G401.6 (cell line): ENCODE measurements around the gene BTRC.
A peak's percentile ranks its signal among the peaks of the same experiment; 100 is the strongest.
"Not testable (repeated sequence)": the region's sequence is repeated elsewhere in the genome, so short reads cannot be mapped to it uniquely, and the experiment has no call there.

Experiments used
- FAIRE-seq: peaks from 2 replicates; lab custom pipeline; 2012; peaks lifted over from hg19 to GRCh38; lab: Jason Lieb, UNC

Gene BTRC

GRCh38 chr10:101388676-101389276 lies 34.8 kb downstream of the BTRC start:
- peak; percentile 6 for FAIRE-seq

DNA sequence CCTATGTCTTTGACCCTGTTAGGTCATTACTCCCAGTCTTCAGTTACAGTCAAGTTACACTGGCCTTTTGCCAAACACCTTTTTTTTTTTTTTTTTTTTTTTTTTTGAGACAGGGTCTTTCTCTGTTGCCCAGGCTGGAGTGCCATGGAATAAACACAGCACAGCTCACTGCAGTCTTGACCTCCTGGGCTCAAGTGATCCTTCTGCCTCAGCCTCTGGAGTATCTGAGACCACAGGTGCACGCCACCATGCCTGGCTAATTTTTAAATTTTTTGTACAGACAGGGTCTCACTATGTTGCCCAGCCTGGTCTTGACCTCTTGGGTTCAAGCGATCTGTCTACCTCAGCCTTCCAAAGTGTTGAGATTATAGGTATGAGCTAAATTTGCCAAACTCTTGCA lies 35.6 kb downstream of the BTRC start:
- not testable (repeated sequence) for FAIRE-seq

DNA sequence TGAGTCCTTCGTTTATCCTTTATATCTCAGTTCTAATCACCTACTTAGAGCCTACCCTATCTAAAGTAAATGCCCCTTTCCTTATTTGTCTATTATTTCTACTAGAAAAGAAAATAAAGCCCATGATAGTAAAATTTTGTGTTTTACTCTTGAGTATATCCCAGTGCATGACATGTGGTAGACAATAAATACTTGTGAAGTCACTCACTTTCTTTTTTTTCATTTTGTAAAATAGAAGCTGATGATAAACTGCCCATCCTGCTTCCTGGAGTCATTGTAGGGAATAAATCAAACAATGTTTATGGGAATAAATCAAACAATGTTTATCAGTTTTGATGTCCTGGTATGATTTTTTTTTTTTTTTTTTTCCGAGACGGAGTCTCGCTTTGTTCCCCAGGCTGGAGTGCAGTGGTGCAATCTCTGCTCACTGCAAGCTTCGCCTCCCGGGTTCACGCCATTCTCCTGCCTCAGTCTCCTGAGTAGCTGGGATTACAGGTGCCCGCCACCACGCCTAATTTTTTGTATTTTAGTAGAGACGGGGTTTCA lies 36.1 kb downstream of the BTRC start:
- no peak for FAIRE-seq

DNA sequence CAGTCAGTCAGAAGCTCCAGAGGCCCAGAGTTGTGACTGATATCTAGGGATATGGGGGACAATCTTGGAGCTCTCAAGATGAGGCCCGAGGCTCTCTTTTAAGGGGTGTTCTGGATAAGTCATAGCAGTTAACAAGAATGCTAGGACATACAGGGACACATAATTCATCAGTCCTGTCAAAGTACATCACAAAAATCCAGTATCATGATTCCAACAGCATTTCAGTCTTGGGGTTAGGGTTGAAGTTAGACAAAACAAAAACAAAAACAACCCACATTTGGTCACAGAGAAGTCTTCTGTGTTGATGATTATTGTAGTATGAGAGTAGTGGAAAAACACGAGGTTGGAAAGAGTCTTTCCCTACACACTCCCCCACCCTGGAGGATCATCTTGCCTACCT lies 39.4 kb downstream of the BTRC start:
- no peak for FAIRE-seq

DNA sequence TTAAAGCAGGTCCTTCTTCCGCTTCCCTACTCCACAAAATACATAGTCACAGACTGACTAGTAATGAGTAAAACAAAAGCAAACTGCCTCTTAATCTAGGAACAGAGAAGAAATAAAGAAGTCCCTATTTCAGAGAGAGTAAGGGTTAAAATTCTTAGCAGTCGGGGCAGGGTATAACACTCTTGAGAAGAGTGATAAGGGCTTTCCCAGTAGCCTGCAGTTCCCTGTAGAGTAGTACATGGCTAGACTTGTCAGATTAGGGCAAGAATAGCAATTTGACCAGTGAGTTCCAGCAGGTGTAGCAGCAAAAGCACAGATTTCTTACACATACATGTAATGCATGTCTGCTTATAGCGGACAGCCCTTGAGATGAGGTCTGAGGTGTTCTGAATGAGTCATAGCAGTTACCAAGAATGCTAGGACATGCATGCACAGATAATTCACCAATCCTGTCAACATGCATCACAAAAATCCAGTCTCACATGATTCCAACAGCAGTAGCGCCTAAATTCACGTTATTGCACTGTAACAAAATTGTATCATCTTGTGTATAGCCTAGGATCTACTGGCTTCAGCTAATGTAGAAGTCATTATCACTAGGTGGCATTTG lies 40.7 kb downstream of the BTRC start:
- FAIRE-seq: no peak

DNA sequence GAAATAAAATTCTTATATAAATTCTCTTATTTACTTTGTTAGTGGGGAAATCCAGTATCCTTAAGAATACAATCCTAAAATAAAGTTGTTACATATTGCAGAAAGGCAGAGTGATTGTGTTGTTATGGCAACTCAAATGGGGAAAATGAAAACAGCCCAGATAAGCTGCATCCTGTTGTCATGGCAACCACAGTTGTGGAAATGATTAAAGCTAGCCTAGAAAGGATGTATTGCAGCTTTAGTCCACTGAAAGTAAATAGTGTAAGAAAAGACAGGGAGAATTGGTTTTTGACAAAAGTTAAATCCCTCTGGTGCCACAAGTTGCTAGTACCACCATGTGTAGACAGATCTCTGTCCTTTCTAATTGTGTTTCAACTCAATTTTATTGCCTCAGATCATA lies 43.2 kb downstream of the BTRC start:
- FAIRE-seq: no peak

- FAIRE-seq: no peak
Observed at GRCh38 chr10:101400585-101400984, 46.6 kb downstream of the BTRC start.

DNA sequence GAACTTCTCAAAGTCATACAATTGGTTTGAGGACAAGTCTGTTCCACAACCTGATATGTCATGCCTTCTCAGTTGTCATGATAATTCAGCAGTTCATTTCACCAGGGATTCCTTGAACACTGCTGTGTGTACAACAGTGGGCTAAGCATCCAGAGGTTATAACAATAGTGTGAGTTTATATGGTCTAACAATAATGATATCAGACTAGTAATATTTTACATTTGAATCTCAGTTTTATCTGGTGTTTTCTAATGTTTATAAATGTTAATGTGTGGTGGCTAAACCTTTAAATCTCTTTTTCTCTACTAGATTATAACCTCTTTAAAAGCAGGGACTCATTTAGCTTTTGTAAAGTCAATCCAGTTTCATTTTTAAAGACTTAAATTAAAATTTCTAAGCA lies 48.7 kb downstream of the BTRC start:
- peak; percentile 76 for FAIRE-seq

DNA sequence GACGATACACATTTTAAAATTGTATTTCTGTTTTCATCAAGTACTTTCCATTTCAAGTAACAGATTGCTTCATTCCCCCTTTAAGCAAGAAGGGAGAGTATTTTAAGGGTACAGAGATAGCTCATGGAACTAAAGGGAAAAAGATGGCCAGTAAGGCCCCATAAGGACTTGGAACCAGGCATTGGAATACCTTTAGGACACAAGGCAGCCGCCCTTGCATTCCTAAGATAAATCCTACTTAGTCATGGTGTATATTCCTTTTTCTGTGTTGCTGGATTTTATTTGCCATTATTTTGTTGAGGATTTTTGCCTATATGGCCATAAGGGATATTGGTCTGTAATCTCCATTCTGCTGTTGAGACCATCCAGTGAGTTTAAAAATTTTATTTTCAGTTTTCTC lies 49.2 kb downstream of the BTRC start:
- no peak for FAIRE-seq

DNA sequence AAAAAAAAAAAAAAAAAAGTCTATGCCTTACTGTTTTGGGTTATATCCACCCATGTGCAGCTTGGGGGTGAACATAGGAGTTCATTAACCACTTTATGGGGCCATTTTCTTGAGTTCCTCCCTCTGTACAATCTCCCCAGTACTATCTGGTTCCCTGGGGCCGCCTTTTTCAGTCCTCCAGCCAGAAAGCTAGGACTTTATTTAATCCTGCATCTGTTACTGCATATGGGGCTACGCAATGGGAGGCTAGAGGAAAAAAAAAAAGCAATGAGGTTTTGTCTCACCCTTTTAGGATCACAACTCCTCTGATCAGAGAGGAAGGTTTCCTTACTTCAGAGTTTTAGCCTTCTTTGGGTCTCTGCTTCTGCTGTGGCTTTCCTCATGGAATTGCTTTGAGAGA lies 51.0 kb downstream of the BTRC start:
- no peak for FAIRE-seq

- FAIRE-seq: peak; percentile 60
Observed at GRCh38 chr10:101411598-101411997, 57.6 kb downstream of the BTRC start.

DNA sequence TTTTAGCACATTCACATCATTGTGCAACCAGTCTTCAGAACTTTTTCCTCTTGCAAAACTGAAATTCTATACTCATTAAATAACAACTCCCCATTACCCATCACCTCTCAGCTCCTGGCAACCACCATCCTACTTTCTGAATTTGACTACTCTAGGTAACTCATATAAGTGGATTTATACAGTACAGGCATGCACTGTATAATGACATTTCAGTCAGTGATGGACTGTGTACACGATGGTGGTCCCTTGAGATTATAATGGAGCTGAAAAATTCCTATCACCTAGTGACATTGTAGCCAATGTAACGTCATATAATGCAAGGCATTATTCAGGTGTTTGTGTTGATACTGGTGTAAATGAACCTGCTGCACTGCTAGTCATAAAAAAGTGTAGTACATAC lies 60.1 kb downstream of the BTRC start:
- no peak for FAIRE-seq

DNA sequence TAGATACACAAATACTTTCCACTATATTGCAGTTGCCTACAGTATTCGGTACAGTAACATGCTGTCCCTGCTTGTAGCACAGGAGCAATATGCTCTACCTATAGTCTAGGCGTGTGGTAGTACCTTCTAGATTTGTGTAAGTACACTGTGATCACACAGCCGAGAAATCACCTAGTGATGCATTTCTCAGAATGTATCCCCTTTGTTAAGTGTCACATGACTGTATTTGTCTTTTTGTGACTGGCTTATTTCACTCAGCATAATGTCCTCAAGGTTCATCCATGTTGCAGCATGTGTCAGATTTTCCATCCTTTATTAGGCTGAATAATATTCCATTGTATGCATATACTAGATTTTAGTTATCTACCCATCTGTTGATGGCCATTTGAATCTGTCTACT lies 61.9 kb downstream of the BTRC start:
- no peak for FAIRE-seq

GRCh38 chr10:101421967-101422366 lies 68.0 kb downstream of the BTRC start:
- FAIRE-seq: not testable (repeated sequence)

DNA sequence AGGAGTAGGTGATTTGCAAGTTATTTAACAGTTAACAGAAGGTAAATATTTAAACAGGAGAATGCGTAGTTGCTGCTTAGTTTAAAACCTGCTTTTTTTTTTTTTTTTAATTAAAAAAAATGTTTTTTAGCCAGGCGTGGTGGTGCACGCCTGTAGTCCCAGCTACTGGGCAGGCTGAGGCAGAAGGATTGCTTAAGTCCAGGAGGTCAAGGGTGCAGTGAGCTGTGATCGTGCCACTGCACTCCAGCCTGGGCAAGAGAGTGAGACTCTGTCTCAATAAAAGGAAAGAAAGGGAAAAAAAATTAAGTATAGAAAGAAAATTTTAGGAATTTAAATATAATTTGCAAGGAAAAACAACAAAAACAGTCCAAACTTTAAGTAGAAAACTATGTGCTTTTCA lies 71.6 kb downstream of the BTRC start:
- no peak for FAIRE-seq

- no peak for FAIRE-seq
Observed at GRCh38 chr10:101428036-101428435, 74.1 kb downstream of the BTRC start.

- no peak for FAIRE-seq
Observed at GRCh38 chr10:101429423-101429822, 75.5 kb downstream of the BTRC start.

GRCh38 chr10:101436302-101436701 lies 82.3 kb downstream of the BTRC start:
- no peak for FAIRE-seq

DNA sequence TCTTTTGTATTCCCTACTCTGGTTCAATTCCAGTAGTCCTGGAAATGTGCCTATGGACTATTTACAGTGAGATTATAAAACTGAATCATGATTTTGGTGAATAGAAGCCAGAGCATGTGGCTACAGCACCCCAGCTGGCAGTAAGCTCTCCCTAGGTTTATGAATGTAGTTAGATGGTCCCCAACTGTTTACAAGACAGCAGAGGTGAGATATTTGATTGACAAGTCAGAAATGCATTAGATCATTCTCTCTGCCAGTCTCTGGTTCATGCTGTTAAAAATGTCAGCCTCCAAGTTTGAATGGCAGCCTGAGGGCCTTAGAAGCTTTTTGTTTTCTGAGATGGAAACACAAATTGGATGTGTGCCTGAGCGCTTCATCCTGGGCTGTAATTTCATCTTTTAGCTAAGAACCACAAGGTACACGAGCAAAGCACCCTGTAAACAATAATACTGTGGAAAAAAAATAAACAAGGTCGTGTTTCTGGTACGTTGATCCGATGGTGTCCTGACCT lies 85.0 kb downstream of the BTRC start:
- no peak for FAIRE-seq

DNA sequence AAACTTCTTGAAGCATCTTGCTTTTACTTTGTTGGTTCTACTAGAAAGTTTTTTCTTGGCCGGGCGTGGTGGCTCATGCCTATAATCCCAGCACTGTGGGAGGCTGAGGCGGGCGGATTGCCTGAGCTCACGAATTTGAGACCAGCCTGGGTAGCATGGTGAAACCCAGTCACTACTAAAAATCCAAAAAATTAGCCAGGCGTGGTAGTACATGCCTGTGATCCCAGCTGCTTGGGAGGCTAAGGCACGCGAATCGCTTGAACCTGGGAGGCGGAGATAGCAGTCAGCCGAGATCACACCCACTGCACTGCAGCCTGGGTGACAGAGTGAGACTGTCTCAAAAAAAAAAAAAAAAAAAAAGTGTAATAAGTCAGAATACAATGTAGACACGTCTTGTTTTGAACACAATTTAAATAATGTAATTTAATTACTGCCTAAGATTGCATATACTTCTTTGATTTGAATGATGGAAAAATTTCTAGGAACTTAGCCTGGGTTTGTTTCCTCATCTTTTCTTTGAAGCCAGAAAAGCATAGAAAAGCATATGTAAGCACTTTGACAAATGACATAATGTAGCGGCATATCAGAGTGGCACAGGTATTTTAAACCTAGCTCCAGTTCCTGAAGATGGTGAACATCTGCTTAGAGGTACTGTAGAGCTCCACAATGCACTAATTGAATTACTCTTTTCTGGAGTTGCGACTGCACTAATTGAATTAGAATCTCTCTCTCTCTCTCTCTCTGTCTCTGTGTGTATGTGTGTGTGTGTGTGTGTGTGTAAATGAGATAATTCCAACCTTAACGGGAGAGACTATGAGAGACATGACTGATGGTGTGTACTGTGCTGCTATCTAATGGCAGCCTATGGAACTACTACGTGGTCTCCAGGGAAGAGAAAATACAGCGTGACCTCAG lies 87.8 kb downstream of the BTRC start:
- peak; percentile 94 for FAIRE-seq

- FAIRE-seq: no peak
Observed at GRCh38 chr10:101442456-101442800, 88.5 kb downstream of the BTRC start.

- FAIRE-seq: peak; percentile 68
Observed at GRCh38 chr10:101444058-101444898, 90.3 kb downstream of the BTRC start.
